RWPE1 (cell line): ENCODE data around the gene LGALS3.

Source experiments
- CTCF ChIA-PET: fragments of 350-600 bp; sonication (Branson Sonifier 250); formaldehyde crosslinking; extraction: SDS; loops from one replicate; lab custom pipeline; 2021; lab: Yijun Ruan, JAX
- POLR2A ChIA-PET: fragments of 400-600 bp; formaldehyde crosslinking; extraction: SDS; loops from one replicate; lab custom pipeline; 2020; ENCODE audit warnings: antibody characterized with exemption; ENCODE audit not compliant: low non-redundant PET; lab: Yijun Ruan, JAX
- DNase-seq: peaks from one replicate; pipeline ENCODE4 v3.0.0; 2012; ENCODE audit warnings: low spot score
- H3K27ac ChIP-seq: fragments of 450-650 bp; 2 replicates; pipeline ENCODE4 v1.5.1; 2017
- TF ChIP-seq, protein P1 (sequence below): fragments of 450-650 bp; conservative IDR thresholded peaks from 2 replicates; pipeline ENCODE4 v1.5.1; 2017; ENCODE audit warnings: low read depth, mild to moderate bottlenecking

LGALS3 gene

GRCh38 chr14:55190906-55191202, 61.8 kb downstream of the LGALS3 start:
- no peak for DNase-seq
- ChIA-PET CTCF (no interaction called here), POLR2A (no interaction called here)
- TF ChIP-seq, protein P1, sequence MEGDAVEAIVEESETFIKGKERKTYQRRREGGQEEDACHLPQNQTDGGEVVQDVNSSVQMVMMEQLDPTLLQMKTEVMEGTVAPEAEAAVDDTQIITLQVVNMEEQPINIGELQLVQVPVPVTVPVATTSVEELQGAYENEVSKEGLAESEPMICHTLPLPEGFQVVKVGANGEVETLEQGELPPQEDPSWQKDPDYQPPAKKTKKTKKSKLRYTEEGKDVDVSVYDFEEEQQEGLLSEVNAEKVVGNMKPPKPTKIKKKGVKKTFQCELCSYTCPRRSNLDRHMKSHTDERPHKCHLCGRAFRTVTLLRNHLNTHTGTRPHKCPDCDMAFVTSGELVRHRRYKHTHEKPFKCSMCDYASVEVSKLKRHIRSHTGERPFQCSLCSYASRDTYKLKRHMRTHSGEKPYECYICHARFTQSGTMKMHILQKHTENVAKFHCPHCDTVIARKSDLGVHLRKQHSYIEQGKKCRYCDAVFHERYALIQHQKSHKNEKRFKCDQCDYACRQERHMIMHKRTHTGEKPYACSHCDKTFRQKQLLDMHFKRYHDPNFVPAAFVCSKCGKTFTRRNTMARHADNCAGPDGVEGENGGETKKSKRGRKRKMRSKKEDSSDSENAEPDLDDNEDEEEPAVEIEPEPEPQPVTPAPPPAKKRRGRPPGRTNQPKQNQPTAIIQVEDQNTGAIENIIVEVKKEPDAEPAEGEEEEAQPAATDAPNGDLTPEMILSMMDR, result no peak
- peak overlapping the region; percentile 80 for H3K27ac ChIP-seq

GRCh38 chr14:55191203-55192053, 62.4 kb downstream of the LGALS3 start, which contains the start of gene DLGAP5:
TSS of gene DLGAP5 (minus strand) at chr14:55191585. CDS start at chr14:55189179, 2,406 bp downstream.
- H3K27ac ChIP-seq, result peak within 1 kb of the TSS; percentile 80
- TF ChIP-seq, protein P1, result no peak
- DNase-seq, result peak; percentile 98
- ChIA-PET POLR2A (interaction anchor here (0.5 to 0.9 kb wide), 2 partner anchors 163 to 241 kb away, joined by 4 to 6 read pairs; no protein-coding TSS in a partner anchor), CTCF (interaction anchor here (1.0 kb wide), 1 partner anchor 239 kb away, joined by 9 read pairs; no protein-coding TSS in a partner anchor)

- CTCF ChIA-PET, result interaction anchor here (0.7 to 1.0 kb wide), 2 partner anchors 69 to 238 kb away, joined by 3 to 9 read pairs; no protein-coding TSS in a partner anchor
- POLR2A ChIA-PET, result interaction anchor here (0.5 to 0.9 kb wide), 2 partner anchors 163 to 241 kb away, joined by 4 to 6 read pairs; no protein-coding TSS in a partner anchor
- DNase-seq, result no peak
- TF ChIP-seq, protein P1, result no peak
- peak overlapping the region; percentile 80 for H3K27ac ChIP-seq
Observed at GRCh38 chr14:55192054-55192621, 63.1 kb downstream of the LGALS3 start.

GRCh38 chr14:55194656-55195355, 65.8 kb downstream of the LGALS3 start:
- H3K27ac ChIP-seq, result no peak overlapping the region
- POLR2A ChIA-PET, result no interaction called here
- CTCF ChIA-PET, result interaction anchor here (0.6 kb wide), 1 partner anchor 87 kb away, joined by 4 read pairs; no protein-coding TSS in a partner anchor
- no peak for DNase-seq
- TF ChIP-seq, protein P1, result no peak
